ENCODE measurements around the gene GIGYF2.
"Not testable (repeated sequence)": the region's sequence is repeated elsewhere in the genome, so short reads cannot be mapped to it uniquely, and the experiment has no call there.

The GIGYF2 gene

DNA sequence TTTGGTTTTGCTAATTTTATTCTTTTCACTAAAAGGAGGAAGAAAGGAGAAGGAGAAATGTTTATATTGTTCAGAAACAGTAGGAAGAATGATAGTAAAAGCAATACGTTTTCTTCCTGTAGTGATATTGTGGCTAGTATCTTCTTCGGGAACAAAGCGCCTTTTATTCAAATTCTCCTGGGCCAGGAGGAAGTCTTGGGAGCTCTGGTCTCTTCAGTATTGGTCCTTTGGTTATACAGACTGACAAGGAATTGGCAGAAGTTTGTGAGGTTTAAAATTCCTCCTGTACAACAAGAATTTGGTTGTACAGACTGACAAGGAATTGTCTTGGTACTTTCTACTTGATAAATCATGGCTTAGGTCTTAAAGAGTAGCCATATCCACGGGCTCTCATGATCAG is 9.9 kb downstream of the GIGYF2 start:
- no peak overlapping the region for H3K4me3 ChIP-seq (ENCODE audit: low read depth, low read length)
- TF ChIP-seq, protein P1, sequence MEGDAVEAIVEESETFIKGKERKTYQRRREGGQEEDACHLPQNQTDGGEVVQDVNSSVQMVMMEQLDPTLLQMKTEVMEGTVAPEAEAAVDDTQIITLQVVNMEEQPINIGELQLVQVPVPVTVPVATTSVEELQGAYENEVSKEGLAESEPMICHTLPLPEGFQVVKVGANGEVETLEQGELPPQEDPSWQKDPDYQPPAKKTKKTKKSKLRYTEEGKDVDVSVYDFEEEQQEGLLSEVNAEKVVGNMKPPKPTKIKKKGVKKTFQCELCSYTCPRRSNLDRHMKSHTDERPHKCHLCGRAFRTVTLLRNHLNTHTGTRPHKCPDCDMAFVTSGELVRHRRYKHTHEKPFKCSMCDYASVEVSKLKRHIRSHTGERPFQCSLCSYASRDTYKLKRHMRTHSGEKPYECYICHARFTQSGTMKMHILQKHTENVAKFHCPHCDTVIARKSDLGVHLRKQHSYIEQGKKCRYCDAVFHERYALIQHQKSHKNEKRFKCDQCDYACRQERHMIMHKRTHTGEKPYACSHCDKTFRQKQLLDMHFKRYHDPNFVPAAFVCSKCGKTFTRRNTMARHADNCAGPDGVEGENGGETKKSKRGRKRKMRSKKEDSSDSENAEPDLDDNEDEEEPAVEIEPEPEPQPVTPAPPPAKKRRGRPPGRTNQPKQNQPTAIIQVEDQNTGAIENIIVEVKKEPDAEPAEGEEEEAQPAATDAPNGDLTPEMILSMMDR (IDR thresholded peaks at IDR 0.05; ENCODE audit: low read depth, low read length, missing control alignments) = no peak
- no peaks in the 10 kb centered on the region for H3K27me3 ChIP-seq (replicated peaks)
- H3K27ac ChIP-seq = no peak overlapping the region
- DNase-seq = no peak
- H3K36me3 ChIP-seq (replicated peaks) = peaks cover 10% of the 10 kb centered on the region
- in situ Hi-C loops (cut with HindIII; ENCODE audit: low pct_ligation_motif_present, low sequenced_read_pairs) = no loop called here

DNA sequence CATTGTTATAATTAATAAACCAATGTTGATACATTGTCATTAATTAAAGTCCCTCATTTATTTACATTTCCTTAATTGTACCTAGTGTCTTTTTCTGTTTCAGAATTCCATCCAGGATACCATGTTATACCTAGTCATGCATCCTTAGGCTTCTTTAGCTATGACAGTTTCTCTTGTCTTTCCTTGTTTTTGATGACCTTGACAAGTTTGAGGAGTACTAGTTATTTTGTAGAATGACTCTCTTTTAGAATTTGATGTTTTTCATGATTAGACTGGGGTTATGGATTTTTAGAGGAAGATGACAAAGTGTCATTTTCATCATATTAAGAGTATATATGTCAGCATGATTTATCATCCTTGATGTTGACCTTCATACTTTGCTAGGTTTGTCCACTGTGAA is 16.4 kb downstream of the GIGYF2 start:
- DNase-seq = no peak
- TF ChIP-seq, protein P1 (IDR thresholded peaks at IDR 0.05; ENCODE audit: low read depth, low read length, missing control alignments) = no peak
- Histone ChIP-seq H3K27me3 (replicated peaks) (no peaks in the 10 kb centered on the region), H3K36me3 (replicated peaks) (no peaks in the 10 kb centered on the region), H3K27ac (no peak overlapping the region), H3K4me3 (ENCODE audit: low read depth, low read length) (no peak overlapping the region)
- in situ Hi-C loops (cut with HindIII; ENCODE audit: low pct_ligation_motif_present, low sequenced_read_pairs) = no loop called here

DNA sequence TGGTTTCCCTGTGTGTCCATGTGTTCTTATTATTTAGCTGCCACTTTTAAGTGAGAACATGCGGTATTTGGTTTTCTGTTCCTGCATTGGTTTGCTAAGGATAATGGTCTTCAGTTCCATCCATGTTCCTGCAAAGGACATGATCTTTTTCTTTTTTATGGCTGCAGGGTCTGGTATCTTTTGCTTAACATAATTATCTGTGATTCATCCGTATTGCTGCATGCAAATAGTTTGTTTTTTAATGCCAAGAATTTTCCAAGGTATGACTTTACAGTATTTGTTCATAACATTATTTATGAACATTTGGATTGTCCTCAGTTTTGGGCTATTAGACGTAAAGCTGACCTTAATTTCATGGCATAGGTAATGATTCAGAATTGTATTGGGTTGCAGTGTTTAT is 17.8 kb downstream of the GIGYF2 start:
- TF ChIP-seq, protein P1 (IDR thresholded peaks at IDR 0.05; ENCODE audit: low read depth, low read length, missing control alignments) = no peak
- no peak overlapping the region for H3K4me3 ChIP-seq (ENCODE audit: low read depth, low read length)
- H3K27me3 ChIP-seq (replicated peaks) = no peaks in the 10 kb centered on the region
- H3K36me3 ChIP-seq (replicated peaks) = no peaks in the 10 kb centered on the region
- no peak for DNase-seq
- in situ Hi-C loops (cut with HindIII; ENCODE audit: low pct_ligation_motif_present, low sequenced_read_pairs) = no loop called here
- H3K27ac ChIP-seq = no peak overlapping the region

DNA sequence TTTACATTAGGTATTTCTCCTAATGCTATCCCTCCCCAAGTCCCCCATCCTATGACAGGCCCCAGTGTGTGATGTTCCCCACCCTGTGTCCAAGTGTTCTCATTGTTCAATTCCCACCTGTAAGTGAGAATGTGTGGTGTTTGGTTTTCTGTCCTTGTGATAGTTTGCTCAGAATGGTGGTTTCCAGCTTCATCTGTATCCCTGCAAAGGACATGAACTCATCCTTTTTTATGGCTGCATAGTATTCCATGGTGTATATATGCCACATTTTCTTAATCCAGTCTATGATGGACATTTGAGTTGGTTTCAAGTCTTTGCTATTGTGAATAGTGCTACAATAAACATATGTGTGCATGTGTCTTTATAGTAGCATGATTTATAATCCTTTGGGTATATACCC is 22.9 kb downstream of the GIGYF2 start:
- H3K27ac ChIP-seq; H3K27me3 ChIP-seq (replicated peaks); H3K4me3 ChIP-seq (ENCODE audit: low read depth, low read length); H3K36me3 ChIP-seq (replicated peaks); DNase-seq; in situ Hi-C loops (cut with HindIII; ENCODE audit: low pct_ligation_motif_present, low sequenced_read_pairs): not testable (repeated sequence)

DNA sequence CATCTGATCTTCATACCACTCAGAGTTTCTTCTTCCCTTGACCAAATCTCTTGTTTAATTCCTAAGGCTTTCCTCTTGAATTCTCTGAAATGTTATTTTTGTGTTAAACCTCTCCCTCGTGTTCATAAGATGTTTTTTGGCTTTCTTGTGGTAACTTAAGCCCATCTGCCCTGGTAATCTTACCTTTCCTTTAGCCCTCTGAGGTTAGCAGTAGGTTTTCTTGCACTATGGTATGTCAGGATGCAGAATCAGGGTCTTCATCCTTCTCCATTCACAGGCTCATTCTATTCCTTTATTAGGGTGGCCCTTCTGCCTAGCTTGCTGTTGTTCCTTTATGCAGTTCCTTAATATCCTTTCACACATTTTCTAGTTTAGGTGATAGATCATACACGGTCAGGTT is 24.1 kb downstream of the GIGYF2 start:
- no peak overlapping the region for H3K4me3 ChIP-seq (ENCODE audit: low read depth, low read length)
- H3K27me3 ChIP-seq (replicated peaks) = no peaks in the 10 kb centered on the region
- no peak for DNase-seq
- peaks cover 3% of the 10 kb centered on the region for H3K36me3 ChIP-seq (replicated peaks)
- H3K27ac ChIP-seq = no peak overlapping the region
- TF ChIP-seq, protein P1 (IDR thresholded peaks at IDR 0.05; ENCODE audit: low read depth, low read length, missing control alignments) = no peak
- in situ Hi-C loops (cut with HindIII; ENCODE audit: low pct_ligation_motif_present, low sequenced_read_pairs) = no loop called here

DNA sequence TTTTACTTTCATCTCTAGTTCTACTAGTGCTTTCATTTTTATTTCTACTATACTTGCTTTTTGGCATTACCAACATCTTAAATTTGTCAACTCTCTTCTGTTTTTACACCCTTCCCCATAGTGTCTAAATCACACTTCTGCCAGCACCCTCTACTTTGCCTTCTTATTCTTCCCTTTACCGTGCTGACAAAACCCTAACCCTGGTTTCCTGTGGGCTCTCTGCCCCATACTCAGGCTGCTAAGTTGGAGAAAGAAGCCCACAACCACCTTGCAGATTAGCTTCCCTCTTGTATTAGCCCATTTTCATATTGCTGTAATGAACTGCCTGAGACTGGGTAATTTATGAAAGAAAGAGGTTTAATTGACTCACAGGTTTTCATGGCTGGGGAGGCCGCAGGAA is 24.8 kb downstream of the GIGYF2 start:
- Histone ChIP-seq H3K4me3 (ENCODE audit: low read depth, low read length) (no peak overlapping the region), H3K27ac (no peak overlapping the region), H3K36me3 (replicated peaks) (peaks cover 3% of the 10 kb centered on the region), H3K27me3 (replicated peaks) (no peaks in the 10 kb centered on the region)
- TF ChIP-seq, protein P1 (IDR thresholded peaks at IDR 0.05; ENCODE audit: low read depth, low read length, missing control alignments) = no peak
- in situ Hi-C loops (cut with HindIII; ENCODE audit: low pct_ligation_motif_present, low sequenced_read_pairs) = no loop called here
- no peak for DNase-seq

Data from brain microvascular endothelial cell (primary cell).